NCI-H2196 treated with DMSO at 0.1 percent for 48 hours (cell line): ENCODE measurements around the gene SLC10A3.
"Not testable (repeated sequence)": the region's sequence is repeated elsewhere in the genome, so short reads cannot be mapped to it uniquely, and the experiment has no call there.

Source experiments
- DNase-seq: peaks from one replicate; lab custom pipeline; 2025; ENCODE audit not compliant: unreplicated experiment; lab: John Stamatoyannopoulos, UW

Gene SLC10A3

GRCh38 chrX:154511761-154512160, 21.3 kb upstream of the SLC10A3 start:
- DNase-seq, result no peak

DNA sequence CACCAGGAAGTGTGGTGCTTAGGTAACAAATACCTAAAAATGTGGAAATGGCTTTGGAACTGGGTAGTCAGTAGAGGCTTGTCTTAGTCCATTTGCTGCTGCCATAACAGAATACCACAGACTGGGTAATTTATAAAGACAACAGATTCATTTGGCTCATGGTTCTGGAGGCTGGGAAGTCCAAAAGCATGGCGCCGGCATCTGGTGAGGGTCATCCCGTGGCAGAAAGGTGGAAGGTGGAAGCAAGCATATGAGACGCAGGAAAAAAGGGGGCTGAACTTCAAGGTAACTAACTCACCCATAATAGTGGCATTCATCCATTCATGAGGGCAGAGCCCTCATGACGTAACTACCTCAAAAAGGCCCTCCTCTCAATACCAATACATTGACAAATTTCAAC, 19.0 kb upstream of the SLC10A3 start:
- no peak for DNase-seq

GRCh38 chrX:154508384-154508745, 17.9 kb upstream of the SLC10A3 start:
- no peak for DNase-seq

DNA sequence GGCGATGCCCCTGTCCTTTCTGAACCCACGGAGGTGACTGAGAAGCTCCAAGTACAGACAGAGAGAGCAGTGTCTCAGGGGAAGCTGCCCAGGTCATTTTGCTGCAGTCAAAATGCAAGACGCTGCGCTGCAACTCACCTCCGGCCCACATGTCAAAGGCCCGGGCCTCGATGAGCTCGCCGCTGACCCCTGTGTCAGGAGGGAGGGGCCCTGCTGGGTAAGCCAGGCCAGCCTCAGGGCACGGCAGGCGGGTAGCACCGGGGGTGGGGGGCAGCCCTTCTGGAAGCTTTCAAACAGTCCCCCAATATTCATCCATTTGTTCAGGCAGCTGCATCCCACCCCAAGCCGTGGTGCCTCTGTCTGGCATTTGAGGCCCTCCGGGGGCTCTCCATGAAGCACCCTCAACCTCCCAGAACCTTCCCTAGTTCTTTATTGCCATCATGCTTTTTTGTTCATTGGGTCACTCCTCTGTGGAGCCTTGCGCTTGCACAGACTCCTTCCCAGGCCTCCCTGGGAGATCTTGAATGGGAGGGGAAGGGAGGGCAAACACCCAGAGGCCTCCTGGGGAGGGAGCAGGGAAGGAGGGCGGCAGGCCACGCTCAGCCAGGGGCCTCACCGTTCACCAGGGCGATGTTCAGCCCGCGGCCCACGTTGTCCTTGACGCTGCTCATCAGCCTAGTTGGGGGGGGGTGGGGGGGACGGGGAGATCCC, 17.4 kb upstream of the SLC10A3 start:
- no peak for DNase-seq

- DNase-seq, result no peak
Observed at GRCh38 chrX:154506483-154507332, 16.3 kb upstream of the SLC10A3 start.

GRCh38 chrX:154505734-154506133, 15.3 kb upstream of the SLC10A3 start:
- DNase-seq, result no peak

DNA sequence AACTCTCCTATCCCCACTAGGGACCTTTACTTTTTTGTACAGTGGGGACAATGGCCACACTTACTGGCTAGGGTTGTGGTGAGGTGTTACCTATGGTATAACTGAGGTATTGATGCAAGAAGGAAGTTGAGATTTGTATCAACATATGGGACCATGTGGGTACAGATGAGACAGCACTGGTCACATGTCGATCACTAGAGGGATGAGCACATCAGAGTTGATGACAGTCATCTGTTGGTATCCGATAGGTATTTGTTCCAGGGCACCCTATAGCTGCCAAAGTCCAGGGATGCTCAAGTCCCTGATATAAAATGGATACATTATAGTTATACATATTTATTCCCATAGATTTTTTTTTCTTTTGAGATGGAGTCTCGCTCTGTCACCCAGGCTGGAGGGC, 12.6 kb upstream of the SLC10A3 start:
- DNase-seq, result no peak

DNA sequence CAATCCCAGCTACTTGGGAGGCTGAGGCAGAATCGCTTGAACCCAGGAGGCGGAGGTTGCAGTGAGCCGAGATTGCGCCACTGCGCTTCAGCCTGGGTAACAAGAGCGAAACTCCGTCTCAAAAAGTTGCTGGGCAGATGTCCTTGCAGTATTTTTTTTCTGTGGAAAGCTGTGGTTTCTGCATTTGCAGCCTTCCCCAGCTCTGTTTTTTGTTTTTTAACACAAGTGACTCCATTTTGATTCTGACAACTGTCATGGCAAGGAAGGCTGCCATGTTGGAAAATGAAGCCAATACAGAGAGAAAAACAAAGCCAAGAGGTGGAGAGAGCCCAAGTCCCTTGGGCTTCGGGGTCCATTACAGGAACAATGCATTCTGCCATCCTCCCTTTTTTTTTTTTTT, 11.7 kb upstream of the SLC10A3 start:
- no peak for DNase-seq

GRCh38 chrX:154501423-154501822, 11.0 kb upstream of the SLC10A3 start:
- DNase-seq, result not testable (repeated sequence)

GRCh38 chrX:154496591-154497137, 6.2 kb upstream of the SLC10A3 start:
- DNase-seq, result not testable (repeated sequence)

GRCh38 chrX:154495472-154495922, 5.1 kb upstream of the SLC10A3 start:
- no peak for DNase-seq

GRCh38 chrX:154494715-154495114, 4.3 kb upstream of the SLC10A3 start:
- DNase-seq, result no peak

GRCh38 chrX:154490021-154490413, 412 bp downstream of the SLC10A3 start:
- no peak for DNase-seq

GRCh38 chrX:154489182-154489581, 1.2 kb downstream of the SLC10A3 start:
- DNase-seq, result no peak

DNA sequence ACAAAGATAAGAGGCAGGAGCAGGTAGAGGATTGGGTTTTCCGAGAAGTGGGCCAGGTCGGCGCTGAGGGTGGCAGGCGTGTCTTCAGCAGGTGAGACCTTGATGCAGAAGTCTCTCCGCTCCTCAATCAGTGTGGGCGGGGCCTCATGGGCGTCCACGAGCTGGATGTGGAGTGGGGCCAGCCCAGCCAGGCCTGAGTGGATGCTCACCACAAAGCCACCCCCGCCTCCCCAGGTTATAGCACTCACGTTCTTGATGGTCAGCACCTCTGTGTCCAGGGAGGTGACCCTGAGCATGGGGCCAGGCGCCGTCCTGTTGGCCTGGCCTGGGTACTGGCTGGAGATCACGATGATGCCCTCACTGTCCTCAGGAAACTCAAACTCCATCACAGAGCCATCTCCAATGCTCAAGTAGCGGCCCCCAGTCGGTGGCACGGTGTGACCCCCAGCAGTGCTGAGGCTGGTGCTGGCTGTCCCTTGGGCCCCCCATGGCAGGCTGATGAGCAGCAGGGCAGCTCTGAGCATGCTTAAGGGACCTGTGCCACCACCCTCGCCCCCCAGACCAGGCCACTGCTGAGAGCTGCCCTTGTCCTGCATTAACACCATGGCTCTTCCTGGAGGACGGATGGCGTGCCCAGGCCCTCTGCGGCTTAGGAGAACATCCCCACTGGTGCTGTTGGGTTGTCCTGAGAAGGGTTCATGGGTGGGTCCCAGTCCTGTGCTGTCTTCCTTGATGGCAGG, 1.9 kb downstream of the SLC10A3 start:
- DNase-seq, result no peak

DNA sequence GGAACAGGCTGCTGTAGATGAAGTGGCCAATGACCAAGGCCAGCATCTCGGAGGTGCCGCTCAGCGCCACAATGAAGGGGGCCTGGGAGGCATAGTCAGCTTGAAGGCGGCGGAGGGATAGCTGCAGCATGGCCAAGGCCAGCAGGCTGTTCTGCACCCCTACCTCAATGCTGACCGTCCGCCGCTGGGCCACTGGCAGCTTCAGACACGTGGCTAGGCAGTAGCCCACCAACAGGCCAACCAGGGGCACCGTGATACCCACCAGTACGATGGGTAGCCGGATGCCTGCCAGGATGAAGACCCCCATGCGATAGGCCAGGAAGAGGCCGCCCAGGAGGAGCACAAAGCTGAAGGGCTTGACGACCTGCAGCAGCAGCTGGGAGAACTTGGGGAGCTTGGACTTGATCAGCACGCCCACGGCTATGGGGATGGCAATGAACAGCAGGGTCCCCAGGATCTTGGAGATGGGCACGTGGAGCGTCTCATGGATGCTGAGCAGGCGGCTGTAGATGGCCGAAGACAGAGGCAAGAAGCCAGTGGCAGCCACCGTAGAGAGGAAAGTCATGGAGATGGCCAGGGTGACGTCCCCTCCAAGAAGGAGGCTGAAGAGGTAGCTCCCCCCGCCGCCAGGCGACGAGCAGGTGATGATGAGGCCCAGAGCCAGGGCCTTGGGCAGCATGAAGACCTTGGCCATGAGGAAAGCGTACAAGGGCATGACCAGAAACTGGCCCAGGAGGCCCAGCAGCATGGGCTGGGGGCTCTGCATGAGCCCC, 2.7 kb downstream of the SLC10A3 start:
- DNase-seq, result no peak

- DNase-seq, result peak; percentile 18
Observed at GRCh38 chrX:154486396-154487207, 3.8 kb downstream of the SLC10A3 start, which contains the start of gene UBL4A. Gene UBL4A (minus strand): TSS chrX:154486615. CDS start chrX:154486584, 31 bp downstream.

DNA sequence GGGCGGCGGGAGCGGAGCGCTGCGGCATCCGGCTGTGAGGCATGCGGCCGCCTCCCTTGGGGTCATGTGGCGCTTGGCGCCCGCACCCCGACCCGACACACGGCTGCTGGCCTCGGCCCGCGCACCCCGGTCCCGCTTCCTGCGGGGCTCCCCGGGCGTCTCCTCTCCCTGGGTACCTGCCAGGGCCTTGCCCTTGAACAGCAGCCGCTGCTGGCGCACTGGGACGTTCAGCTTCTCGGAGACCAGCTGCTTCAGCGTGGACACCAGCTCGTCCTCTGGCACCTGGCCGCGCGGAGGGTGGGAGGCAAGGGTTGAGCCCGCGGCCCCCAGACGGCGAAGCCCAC, 4.4 kb downstream of the SLC10A3 start:
- DNase-seq, result no peak

GRCh38 chrX:154485150-154486051, 5.0 kb downstream of the SLC10A3 start:
- no peak for DNase-seq
